SJSA1 (cell line): ENCODE data around the gene PRODH. TPM values are rescaled to one million over a fixed set of nuclear protein-coding genes. Genes with fewer than 3 reads are reported as not detected.
A peak's percentile ranks its signal among the peaks of the same experiment; 100 is the strongest.
"Not testable (repeated sequence)": the region's sequence is repeated elsewhere in the genome, so short reads cannot be mapped to it uniquely, and the experiment has no call there.

Source experiments
- DNase-seq, 2 experiments: peaks; one replicate each; pipeline ENCODE4 v3.0.0-alpha.2; 2015 to 2020; ENCODE audit warnings: low spot score in 2 of 2, low read depth in 1 of 2
- H3K27ac ChIP-seq: fragments of 250-450 bp; sonication (Bioruptor Pico); 2 replicates; pipeline ENCODE4 v1.5.1; 2020; ENCODE audit warnings: mild to moderate bottlenecking, moderate library complexity
- H3K27me3 ChIP-seq: fragments of 250-450 bp; sonication (Bioruptor Pico); replicated peaks from 2 replicates; pipeline ENCODE4 v1.5.1; 2020; ENCODE audit warnings: mild to moderate bottlenecking, moderate library complexity
- H3K36me3 ChIP-seq: fragments of 250-450 bp; sonication (Bioruptor Pico); 2 replicates; pipeline ENCODE4 v1.5.1; 2020; ENCODE audit warnings: mild to moderate bottlenecking
- H3K4me1 ChIP-seq: fragments of 250-450 bp; sonication (Bioruptor Pico); replicated peaks from 2 replicates; pipeline ENCODE4 v1.6.1; 2021; ENCODE audit warnings: mild to moderate bottlenecking
- H3K4me3 ChIP-seq: fragments of 250-450 bp; sonication (Bioruptor Pico); 2 replicates; pipeline ENCODE4 v1.5.1; 2020; ENCODE audit warnings: mild to moderate bottlenecking
- H3K9me3 ChIP-seq: fragments of 250-450 bp; sonication (Bioruptor Pico); replicated peaks from 2 replicates; pipeline ENCODE4 v1.5.1; 2020; ENCODE audit warnings: mild to moderate bottlenecking
- total RNA-seq: library from RNA; depleted of rRNA; stranded (reverse); fragments of >200 nt; shearing (Covaris generic); gene quantifications from 2 replicates; pipeline ENCODE4 v1.2.3, GENCODE V29; 2014; rRNA removed

PRODH gene
- total RNA-seq, 1 experiment from 2014 or later: not detected

GRCh38 chr22:18888115-18888514 is 48.0 kb downstream of the PRODH start:
- no peak for DNase-seq
- Histone ChIP-seq H3K27me3 (no peaks in the 10 kb centered on the region), H3K27ac (no peak overlapping the region), H3K4me1 (no peaks in the 10 kb centered on the region), H3K4me3 (no peak overlapping the region), H3K36me3 (no peaks in the 10 kb centered on the region), H3K9me3 (no peaks in the 10 kb centered on the region)

- not testable (repeated sequence) for H3K4me1 ChIP-seq, H3K9me3 ChIP-seq, H3K27me3 ChIP-seq, DNase-seq, H3K27ac ChIP-seq, H3K4me3 ChIP-seq, H3K36me3 ChIP-seq
These were observed 51.6 kb downstream of the PRODH start for GRCh38 chr22:18884465-18884864.

GRCh38 chr22:18881260-18881659 is 54.8 kb downstream of the PRODH start:
- not testable (repeated sequence) for H3K4me3 ChIP-seq, H3K9me3 ChIP-seq, H3K27ac ChIP-seq, H3K36me3 ChIP-seq, H3K4me1 ChIP-seq, H3K27me3 ChIP-seq
- peak; percentile 41 to 85 for DNase-seq

Other genes starting within 250 kb of the PRODH start
- 0.95 and 1.9 TPM in 2 replicates for gene DGCR6, start 30.0 kb downstream of the PRODH start, total RNA-seq
- gene DGCR2, start 186.1 kb upstream of the PRODH start, total RNA-seq: 51.1 and 62.2 TPM in 2 replicates
- not detected in 2 replicates for gene TSSK2, start 195.0 kb upstream of the PRODH start, total RNA-seq
- gene ESS2, start 208.4 kb upstream of the PRODH start, total RNA-seq: 7.6 and 21.2 TPM in 2 replicates
- gene GSC2, start 214.0 kb upstream of the PRODH start, total RNA-seq: not detected in 2 replicates
- gene SLC25A1, start 242.4 kb upstream of the PRODH start, total RNA-seq: 118 and 132 TPM in 2 replicates